ENCODE results near the gene CYB5D1.
A peak's percentile ranks its signal among the peaks of the same experiment; 100 is the strongest.
"Not testable (repeated sequence)": the region's sequence is repeated elsewhere in the genome, so short reads cannot be mapped to it uniquely, and the experiment has no call there.

The CYB5D1 gene

DNA sequence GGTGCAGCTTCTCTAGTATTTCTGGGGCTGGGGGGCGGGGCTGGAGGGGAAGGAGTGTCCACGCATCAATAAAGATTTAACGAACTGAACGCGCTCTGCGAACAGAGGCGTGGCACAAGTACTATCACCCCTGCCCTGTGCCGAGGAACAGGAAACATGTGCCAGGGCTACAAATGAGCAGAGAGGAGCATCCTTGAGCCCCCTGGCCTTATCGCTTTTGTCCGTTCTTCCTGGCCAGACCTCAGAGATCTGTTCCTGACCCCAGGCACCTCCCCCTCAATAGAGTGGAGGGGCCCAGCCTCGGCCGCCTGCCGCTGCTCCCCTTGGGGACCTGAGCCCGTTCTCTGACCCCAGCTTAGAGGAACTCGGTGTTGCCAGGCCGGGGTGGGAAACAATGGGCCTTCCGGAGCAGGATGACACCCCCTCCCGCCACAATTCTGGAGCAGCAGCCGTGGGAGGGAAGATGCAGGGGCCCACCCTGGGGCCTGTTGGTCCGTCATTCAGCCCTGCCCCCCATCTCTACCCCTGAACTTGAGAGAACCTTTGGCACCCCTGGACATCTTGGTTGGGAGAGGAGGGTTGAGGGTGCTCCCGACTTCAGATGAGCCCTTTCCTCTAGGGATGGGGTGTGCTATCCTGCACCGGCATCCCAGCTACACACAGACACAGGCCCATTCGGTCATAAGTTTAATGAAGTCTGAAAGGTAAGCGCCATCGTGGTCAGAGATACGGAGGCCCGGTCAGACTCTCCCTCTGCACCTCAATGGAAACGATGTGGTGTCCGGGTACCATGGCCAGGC, 1.6 kb upstream of the CYB5D1 start:
- peak in 1 of 2 donors; percentile 19 for DNase-seq (ENCODE audit: low read depth in 2 of 2)

DNA sequence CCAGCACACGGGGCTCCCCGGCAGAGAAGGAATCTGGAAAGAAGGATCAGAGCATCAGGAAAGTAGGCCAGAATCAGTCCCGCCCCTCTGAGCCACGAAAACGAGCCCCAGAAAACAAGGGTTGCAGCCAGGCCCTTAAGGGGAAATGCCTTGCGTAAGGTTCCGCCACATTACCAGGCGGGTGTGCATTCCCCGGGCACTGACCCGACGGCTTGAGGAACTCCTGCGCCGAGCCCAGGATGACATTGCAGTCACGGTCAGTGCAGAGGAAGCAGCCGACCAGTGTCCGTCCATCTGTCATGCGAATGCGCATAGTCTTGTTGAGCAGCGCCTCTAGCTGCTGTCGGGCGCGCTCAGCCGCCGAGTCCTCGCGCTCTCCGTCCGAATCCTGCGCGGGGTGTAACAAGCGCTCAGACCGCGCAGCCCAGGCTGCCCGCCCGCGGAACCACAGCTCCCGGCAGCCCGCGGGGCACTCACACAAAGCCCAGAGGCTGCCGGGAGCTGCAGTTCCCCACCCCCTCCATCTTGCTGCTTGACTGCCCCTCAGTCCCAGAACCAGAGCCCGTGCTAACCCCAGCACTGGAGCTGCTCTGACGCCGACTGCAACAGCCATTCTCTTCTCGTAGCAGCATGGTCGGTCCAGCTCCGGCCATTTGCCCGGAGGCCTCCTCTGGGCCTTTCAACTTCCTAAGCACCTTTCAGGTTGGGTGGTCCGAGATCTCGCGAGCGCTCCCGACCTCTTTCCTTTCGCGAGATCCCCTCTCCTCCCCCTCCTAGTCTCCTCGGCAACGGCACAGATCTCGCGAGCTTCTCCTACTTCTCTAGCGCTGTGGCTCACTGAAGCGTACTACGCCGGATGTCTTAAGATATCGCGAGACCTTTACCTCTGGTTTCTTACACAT, 741 bp upstream of the CYB5D1 start, which contains the start of gene NAA38:
TSS of gene NAA38 (minus strand) at position 749 of the 902 bp plus-strand sequence. CDS start at position 653, 96 bp downstream.
- peak; percentile 84 to 92 for DNase-seq (ENCODE audit: low read depth in 2 of 2)

DNA sequence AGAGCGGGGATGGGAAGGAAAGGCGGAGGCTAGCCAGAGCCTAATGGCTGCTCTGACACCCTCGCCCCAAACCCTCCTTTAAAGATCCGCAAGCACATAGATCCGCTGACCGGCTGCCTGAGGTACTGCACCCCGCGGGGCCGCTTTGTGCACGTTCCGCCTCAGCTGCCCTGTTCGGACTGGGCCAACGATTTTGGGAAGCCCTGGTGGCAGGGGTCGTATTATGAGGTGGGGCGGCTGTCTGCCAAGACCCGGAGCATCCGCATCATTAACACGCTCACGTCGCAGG, 663 bp downstream of the CYB5D1 start:
- peak in 1 of 2 donors; percentile 45 for DNase-seq (ENCODE audit: low read depth in 2 of 2)

DNA sequence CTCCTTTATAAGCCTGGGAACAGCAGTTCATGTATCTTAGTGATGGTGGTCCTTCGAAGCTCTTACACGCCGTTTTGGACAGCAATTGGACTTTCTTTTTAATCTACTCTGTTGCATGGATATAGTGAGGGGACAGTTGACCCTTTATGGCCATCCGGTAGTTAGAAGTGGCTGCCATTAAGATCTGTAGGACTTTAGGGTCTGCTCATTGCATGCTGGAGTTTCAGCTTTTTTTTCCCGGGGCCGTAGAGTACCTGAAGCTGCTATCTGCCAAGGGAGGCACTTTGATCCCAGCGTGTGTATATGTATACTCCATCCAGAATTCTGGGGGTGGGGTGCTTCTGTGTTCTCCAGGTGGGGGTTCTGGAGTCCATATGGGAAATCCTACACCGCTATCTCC, 1.2 kb downstream of the CYB5D1 start:
- no peak for DNase-seq (ENCODE audit: low read depth in 2 of 2)

DNA sequence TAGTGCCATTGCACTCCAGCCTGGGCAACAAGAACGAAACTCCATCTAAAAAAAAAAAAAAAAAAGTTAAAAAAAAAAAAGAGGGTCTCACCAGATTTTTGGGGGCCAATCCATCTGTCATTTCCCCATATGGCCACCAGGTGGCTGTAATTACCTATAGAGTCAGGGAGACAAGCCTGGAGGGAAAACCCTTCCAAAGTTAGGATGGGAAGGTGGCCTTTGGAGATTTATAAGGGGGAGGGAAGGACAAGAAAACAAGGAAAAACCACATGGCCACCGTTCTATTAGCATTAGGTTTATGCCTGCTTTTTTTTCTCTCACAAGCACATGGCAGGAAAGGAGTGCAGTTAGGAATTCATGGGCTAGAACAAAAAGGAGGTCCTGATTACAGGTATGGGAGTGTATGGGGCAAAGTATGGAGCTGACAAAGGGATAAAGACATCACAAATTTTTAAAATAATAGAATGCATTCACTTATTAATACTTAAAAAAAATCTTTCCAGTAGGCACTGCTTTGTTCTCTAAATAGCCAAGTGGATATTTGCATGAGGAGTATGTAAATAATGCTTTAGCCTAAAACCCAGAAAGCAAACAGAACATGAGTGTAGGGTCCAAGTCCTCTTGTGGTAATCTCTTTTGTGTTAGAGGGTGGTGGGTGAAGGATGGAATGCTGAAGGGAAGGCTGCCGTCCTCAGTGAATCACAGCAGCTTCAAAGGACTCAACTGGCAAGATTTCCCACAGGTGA, 5.1 kb downstream of the CYB5D1 start:
- peak in 1 of 2 donors; percentile 30 for DNase-seq (ENCODE audit: low read depth in 2 of 2)

DNA sequence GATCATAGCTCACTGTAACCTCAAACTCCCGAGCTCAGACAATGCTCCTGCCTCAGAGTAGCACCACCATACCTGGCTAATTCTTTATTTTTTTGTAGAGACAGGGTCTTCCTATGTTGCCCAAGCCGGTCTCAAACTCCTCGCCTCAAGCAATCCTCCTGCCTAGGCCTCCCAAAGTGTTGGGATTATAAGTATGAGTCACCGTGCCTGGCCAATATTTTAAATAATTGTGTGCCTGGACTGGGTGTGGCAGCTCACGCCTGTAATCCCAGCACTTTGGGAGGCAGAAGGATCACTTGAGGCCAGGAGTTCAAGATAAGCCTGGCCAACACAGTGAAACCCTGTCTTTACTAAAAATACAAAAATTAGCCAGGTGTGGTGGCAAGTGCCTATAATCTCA, 6.6 kb downstream of the CYB5D1 start:
- not testable (repeated sequence) for DNase-seq (ENCODE audit: low read depth in 2 of 2)

DNA sequence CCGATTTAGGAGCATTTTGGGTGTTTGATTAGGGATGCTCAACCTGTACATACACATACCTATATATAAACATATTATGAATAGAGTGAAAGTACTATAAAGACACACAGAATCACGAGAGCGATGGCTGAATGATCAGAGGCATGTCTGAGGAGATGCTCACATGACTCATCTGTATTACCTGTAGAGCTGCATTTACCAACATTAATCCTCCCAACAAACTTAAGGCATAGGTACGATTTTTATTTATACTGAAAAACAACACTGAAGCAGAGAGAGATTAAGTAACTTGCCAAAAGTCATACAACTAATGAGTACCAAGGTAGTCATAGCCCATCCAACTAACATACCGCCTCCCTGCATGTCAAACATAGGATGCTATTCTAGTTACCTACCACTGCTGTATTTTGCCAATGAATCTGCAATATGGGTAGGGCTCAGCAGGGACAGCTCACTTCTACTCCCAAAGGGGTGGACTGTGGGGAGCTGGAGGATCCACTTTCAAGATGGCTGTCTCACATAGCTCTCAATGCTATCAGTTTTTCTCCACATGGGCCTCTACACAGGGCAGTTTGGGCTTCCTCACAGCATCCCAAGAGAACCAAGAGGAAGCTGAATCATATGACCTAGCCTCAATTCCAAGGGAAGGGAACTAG, 7.3 kb downstream of the CYB5D1 start:
- no peak for DNase-seq (ENCODE audit: low read depth in 2 of 2)

DNA sequence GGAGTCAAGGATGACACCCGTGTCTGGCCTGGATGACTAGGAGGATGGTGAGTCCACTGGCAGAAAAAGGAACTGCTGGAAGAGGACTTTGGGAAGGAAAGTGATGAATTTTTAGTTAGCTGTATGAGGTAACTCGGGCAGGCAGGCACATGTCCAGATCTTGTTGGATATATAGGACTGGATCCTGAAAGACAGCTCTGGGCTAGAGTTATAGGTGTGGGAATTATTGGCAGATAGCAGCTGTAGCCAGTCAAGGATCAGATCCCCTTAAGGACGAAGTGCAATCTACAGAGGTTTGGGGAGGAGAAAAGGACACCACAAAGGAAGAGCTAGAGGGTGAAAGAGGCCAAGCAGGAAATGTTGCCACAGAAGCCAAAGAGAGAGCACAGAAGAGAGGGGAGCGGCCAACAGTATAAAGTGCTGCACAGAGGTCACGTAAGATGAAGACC, 10.1 kb downstream of the CYB5D1 start:
- no peak for DNase-seq (ENCODE audit: low read depth in 2 of 2)

DNA sequence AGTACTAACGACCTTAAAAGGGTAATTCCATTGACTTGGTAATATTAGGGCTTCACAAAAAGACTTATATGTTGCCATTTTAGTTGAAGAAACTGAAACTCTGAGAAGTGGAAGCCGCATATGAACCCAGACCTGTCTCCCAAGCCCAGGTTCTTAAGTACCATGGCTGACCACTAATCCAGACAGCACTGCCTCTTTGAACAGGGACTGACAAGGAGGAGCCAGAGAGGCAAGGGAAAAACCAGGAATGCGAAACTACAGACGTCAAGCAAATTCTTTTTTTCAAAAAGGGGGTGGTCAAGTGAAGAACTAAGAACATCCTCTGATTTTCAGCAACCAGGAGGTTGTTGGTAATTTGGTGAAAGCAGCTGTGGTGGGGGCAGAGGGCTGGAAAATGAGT, 15.2 kb downstream of the CYB5D1 start:
- DNase-seq (ENCODE audit: low read depth in 2 of 2), result no peak

DNA sequence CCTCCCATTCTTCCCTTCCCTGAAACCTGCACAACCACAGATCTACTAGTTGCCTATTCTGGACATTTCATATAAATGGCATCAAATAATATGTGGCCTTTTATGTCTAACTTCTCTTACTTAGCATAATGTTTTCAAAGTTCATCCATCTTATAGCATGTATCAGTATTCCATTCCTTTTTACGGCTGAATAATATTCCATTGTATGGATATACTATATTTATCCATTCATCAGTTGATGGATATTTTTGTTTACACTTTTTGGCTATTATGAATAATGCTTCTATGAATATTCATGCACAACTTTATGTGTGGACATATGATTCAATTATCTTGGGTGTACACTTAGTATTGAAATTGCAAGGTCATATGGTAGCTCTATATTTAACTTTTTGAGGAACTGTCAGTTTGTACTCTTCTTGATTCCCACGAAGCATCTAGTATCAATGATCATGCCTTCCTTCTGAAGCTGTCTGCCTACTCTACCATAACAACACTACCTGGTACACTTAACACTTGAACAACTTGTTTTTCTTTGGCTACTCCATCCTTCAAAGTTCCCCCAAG, 18.1 kb downstream of the CYB5D1 start:
- DNase-seq (ENCODE audit: low read depth in 2 of 2), result no peak

DNA sequence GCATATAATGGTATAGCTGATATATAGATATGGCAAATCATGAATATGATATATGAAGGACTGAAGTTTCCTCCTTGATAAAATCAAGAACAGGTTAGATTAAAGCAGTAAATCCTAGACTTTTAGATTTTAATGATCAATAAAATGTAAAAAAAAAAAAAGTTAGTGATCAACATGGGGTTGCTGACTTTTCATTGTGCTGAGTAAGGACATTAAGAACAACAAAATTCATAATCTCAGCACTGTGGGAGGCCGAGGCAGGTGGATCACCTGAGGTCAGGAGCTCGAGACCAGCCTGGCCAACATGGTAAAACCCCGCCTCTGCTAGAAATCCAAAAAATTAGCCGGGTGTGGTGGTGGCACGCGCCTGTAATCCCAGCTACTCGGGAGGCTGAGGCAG, 20.4 kb downstream of the CYB5D1 start:
- no peak for DNase-seq (ENCODE audit: low read depth in 2 of 2)

DNA sequence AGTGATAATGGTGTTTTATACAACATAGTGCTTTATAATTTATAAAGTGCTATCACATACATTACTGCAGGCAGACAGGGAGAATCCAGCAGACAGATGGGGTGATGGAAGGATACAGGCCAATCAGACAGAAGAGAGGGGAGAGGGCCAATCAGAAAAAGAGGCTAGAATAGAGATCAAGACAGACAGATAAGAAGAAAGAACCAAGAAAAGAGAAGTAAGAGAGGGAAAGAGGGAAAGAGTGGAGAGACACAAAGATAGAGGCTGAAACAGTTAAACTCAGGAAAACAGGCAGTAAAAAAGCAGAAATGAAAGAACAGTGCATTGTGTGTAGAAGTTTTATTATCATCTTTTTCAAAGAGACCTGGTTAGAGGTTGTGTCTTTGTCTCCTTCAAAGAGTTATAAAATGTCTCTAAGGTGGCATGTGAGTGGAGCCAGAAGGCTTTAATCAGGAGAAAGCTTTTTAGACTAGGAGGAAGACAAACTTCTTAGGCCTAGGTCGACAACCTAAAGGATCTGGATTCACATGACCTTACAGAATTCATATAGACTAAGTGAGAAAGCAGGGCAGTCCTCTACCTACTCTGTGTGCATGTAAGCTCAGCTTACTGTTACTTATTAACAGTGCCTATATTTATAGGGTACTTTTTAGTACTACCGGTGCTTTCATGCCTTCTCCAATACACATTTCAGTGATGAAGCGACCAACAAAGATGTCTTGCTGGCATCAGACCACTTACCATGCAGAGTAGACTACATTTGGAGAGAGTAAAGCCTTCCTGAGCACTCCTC, 22.5 kb downstream of the CYB5D1 start:
- no peak for DNase-seq (ENCODE audit: low read depth in 2 of 2)

DNA sequence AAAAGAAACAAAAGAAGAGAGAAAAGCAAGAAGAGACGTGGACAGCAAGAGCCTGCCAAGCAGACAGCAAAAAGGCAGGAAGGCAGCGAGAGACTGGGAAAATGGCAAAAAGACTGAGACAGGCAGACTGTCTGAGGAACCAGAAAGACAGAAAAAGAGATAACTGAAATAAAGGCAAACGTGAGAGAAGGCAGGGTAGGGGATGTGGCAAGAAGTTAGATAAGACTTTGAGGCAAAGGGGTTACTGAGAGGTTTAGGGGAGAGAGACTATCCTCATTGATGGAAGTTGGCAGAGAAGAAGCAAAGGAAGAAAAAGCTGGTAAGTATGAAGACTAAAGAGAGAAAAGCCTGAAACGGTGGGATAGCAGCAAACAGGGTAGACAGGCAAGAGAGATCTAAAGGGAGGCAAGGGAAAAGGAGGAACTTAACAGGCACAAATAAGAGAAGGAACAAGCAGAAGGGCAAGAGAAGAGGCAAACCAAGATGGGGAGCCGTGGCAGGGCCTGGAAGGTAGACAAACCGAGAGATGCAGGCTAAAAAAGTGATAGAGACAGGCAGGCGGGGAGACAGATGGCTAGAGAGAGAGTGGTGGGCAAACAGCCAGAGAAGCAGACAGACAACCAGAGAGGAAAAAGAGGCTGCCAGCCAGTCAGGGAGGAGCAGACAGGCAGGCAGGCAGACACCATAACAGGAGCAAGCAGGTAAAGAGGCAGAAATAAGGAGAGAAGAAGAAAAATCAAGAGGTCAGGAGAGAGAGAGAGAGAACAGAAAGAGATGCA, 23.7 kb downstream of the CYB5D1 start:
- no peak for DNase-seq (ENCODE audit: low read depth in 2 of 2)

DNA sequence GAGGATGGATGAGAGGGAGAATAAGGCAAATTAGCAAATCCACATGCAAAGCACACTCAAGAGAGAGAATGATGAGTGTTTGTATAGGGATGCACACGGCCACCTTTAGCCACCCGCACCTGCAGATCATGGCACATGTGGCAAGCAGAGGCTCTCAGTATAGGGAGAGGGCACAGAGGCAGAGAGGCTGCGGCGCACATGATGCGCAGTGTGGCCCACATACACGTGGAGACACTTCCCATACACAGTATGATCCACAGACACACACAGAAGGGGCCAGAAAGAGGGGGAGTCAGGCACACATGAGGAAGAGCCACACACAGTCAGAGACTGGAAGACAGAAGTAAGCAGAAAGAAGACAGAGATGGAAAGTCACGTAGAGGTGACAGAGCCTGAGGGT, 24.3 kb downstream of the CYB5D1 start:
- no peak for DNase-seq (ENCODE audit: low read depth in 2 of 2)

DNA sequence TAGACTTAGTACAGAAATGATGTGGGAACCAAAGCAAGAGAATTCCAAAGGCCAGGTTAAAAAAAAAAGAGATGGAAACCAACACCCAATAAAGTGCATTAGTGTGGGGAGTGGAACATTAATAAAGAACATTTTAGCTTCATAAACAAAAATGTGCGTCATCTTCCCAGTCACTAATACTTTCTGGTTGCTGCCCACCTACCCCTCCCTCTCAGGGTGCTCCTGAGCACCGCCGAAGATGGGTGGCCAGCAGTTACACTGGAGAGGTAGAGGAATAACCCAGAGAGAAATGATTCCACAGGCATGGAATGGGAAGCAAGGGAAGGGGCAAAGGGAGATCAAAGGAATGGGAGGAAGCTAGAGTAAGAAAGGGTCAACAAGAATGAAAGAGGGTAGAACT, 24.8 kb downstream of the CYB5D1 start:
- no peak for DNase-seq (ENCODE audit: low read depth in 2 of 2)

DNA sequence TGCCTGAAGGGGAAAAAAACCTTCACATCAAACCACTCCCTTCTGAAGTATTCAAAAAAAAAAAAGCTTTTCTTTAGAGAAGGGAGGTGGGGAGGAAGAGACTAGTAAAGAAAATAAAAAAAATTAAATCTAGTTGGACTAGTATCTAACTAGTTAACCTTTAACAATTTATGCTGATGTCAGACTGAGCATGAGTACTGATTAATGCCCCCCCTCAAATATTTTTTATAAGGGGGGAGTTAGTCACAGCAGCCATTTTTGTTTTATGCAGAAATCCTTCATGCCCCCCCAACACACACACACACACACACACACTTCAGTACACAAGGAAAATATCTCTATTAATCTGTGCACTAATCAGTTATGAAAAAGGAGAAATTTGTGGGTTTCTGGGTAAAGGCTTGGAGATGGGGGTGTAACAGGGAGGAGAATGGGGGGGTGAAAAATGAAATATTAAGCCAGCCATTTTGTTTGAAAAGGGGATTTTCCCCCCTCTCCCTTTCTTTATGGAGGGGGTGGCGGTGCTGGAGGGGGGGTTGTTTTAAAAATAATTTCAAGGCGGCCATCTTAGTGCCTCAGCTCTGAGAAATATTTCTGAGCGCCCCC, 26.1 kb downstream of the CYB5D1 start:
- peak in 1 of 2 donors; percentile 20 for DNase-seq (ENCODE audit: low read depth in 2 of 2)

DNA sequence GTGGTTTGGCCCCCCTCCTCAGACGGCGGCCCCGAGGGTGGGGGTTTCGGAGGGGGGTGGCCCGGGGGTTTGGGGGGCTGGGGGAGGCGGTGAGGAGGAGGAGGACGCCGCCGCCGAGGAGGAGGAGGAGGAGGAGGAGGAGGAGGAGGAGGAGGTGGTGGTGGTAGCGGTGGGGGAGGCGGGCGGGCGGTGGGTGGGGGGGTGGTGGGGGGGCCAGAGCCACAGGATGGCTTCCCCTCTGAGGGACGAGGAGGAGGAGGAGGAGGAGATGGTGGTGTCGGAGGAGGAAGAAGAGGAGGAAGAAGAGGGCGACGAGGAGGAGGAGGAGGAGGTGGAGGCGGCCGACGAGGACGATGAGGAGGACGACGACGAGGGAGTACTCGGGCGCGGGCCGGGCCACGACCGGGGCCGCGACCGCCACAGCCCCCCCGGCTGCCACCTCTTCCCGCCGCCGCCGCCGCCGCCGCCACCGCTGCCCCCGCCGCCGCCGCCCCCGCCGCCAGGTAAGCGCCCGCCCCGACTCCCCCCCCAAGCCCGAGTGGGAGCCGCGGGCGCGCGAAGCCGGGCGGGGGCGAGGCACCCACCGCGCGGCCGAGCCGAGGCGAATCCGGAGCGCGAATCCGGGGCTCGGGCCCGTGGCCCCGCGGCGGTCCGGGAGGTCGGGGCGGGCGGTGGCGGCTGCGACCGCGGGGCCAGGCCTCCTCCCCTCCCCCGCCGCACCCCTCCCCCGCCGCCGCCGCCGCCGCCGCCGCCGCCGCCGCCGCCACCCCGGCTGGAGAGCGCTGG, 27.0 kb downstream of the CYB5D1 start:
- DNase-seq (ENCODE audit: low read depth in 2 of 2), result peak; percentile 9 to 12
